ENCODE measurements around the gene PRR7.
"Not testable (repeated sequence)": the region's sequence is repeated elsewhere in the genome, so short reads cannot be mapped to it uniquely, and the experiment has no call there.

PRR7 gene, protein sequence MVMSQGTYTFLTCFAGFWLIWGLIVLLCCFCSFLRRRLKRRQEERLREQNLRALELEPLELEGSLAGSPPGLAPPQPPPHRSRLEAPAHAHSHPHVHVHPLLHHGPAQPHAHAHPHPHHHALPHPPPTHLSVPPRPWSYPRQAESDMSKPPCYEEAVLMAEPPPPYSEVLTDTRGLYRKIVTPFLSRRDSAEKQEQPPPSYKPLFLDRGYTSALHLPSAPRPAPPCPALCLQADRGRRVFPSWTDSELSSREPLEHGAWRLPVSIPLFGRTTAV

DNA sequence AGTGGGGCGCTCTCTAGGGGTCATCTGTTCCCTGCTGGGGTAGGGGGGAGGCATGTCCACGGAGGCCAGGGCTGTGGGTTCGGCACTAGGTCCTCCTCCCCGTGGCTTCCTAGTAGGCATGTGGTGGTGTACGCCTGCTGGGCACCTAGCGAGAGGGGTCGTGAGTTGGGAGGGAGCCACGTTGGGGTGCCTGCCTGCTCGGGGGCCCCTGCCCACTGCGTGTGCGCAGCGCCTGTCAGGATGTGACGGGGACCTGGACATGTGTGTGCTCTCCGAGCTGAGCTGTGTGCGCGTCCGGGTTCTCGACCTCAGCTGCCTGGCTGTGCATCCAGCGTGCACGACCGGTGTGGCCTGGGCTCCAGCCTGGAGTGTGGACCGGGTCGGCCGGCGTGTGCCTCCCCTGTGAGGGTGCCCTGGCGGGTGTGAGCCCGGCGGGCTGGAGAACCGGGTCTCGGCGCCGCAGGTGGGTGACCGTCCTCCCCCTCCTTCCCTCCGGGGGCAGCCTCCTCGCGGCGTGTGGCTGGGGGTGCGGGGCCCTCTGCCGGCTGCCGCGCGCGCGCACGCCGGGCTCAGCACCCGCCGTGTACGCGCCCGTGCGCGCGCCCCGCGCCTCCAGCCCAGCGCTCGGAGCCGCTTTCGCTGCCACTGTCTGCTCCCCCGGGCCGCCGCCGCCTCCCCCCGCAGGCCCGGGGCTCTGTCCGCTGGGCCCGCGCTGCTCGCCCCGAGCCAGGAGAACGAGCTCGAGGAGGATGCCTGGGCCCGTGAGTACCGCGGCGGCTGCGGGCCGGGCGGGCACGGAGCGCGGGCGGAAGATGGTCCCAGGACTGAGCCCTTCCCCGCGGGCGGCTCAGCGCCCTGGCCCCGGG is at the start of gene PRR7:
Gene PRR7 (plus strand): TSS at position 615 of the 866 bp plus-strand sequence. CDS start 8,254 bp downstream, outside the sequence.
- peak; percentile 67 for DNase-seq

DNA sequence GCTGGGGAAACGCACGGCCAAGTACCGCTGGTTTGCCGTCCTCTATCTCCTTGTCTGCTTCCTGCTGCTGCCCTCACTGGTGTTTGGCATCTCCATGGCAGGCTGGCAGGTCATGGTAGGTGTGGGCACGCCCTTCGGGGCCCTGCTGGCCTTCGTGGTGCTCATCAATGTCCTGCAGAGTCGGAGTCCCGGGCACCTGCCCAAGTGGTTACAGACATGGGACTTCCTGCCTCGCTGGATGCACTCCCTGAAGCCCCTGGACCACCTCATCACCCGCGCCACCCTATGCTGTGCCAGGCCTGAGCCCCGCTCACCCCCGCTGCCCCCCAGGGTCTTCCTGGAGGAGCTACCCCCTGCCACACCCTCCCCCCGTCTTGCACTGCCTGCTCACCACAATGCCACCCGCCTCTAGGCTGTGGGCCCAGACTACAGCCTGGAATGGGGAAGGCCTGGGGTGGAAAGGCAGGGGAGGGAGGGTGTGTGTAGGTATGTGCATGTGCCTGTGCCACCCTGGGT is 48.7 kb upstream of the PRR7 start:
- DNase-seq, result no peak

DNA sequence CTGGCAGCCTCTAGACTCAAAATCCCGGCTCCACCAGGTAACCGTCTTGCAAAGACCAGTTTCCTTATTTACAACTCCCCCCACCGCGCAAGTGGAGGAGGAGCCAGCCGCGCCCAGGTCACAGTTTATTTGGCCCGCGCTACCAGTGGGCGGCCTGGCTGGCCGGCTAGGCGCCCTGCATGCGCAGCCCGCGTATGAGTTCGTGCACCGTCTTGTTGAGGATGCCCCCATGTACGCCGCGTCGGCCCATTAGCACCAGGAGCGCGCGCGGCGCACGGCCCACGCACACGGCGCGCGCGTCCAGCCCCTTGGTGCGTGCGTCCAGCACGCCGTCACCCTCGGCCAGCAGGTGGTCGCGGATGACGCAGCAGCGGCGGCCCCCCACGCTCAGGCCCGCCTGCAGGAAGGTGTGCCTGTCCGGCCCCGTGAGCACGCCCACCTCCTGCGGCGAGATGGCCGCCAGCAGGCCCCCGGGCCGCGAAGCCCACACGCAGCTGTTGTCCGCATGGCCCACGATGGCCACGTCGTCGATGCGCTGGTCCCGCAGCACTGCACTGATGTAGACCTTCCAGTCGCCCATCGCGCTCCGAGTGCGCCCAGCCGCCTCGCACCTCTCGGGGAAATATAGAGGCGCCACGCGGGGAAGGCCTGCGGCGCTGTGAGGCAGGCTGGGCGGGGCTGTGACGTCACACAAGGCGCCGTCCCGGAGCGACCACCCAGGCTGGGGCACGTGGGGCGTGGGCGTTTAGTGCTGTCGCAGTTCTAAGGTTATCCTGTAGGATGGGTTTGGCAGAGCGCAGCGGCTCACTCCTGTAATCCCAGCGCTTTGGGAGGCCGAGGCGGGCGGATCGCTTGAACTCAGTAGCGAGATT is 46.4 kb upstream of the PRR7 start, which contains the start of gene PFN3:
Gene PFN3 (minus strand): TSS at position 665 of the 872 bp plus-strand sequence. CDS start 85 bp downstream, at position 580.
- DNase-seq, result no peak

DNA sequence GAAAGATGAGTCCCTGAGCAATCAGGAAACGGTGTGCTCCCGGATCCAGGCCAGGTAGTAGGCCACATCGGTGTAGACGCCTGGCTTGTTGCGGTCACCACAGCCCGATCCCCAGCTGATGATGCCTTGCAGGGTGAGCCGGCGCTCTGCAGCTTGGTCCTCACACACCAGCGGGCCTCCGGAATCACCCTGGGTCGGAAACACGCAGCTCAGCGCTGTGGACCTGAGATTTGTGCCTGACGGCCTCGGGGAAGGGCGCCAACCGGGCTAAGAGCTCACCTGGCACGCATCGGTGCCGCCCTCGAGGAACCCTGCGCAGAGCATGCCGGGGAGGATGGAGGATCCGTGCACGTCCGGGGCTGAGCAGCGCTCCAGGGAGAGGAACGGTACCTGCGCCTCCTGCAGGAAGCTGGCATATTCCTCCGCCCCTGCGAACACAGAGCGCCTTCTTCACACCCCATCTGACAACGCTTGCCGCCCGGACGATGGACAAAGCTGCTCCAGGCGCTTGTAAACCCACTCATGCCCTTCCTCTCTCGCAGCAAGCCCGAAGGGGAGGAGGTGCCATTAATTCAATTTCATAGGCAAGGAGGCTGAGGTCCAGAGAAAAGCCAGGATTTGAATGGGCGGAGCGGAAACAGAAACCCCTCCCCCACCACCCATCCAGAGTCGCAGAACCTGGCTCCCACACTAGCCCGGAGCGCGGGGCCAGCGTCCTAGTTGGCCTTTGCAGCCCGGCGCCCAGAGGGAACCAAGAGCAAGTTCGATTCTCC is 44.2 kb upstream of the PRR7 start:
- DNase-seq, result peak; percentile 65

DNA sequence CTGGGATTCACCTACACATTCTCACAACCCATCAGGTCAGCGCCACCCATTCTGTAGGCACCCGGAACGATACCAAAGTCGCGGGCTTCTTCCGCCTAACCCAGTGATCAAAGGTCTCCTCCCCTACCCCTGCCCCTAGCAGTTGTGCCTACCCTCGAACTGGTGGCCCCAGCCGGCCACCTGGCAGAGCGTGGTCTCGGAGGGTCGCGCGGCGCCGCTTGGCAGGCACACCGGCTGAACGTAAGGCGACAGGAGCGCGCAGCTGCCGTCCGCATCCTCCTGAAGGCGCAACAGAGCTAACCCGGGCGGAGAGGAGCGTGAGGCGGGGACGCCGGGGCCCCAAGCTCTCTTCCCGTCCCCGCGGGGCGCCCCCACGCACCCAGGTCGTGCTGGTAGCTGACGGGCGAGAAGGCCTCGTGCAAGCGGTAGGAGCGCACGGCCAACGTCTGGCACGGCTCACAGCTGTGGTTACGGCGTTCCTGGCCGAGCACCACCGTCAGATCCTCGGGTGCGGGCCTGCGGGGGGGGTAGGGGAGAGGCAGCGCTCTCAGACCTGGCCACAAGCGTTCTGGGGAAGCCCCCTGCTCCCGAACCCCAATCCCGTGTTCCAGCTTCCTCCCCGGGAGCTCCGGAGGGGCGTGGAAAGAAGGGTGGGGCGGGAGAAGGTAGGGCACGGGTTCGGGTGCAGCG is 43.4 kb upstream of the PRR7 start:
- peak; percentile 44 for DNase-seq

DNA sequence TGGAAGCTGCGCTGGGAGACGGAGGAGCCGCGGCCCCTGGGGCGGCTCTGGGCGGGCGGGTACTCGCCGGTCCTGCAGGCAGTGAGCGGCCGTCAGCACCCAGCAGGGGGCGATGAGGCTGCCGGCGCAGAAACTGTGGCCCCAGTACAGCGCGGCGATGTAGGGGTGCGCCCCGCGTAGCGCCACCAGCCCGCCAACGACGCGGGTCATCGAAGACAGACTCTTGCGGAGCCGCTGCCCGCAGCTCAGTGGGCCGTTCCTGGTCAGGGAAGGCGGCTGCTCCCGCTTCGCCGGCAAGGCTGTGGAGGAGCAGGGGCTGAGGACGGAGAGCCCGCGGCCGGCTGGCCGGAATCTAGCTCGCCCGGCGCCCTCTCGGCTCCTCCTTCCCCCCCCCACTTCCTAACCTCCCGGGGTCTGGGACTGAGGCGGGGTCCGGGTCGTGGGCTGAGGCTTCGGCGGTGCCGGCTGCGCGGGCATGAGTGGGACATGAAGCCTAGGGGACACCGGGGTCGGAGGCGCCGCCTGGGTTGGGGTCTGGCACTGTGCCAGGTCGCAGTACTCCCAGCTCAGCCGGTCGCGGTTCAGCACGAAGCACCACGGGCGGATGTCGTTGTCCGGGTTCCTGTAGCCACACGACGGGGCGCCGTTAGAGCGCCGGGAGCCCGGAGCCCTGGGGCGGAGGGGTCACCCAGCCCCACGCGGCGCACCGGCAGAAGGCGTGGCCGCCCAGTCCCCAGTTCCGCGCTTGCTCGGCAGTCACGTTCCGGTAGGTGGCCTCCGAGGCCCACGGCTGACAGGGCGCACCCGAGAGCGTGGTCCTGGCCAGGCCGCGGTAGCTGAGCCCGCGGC is 42.6 kb upstream of the PRR7 start:
- peak; percentile 79 for DNase-seq

DNA sequence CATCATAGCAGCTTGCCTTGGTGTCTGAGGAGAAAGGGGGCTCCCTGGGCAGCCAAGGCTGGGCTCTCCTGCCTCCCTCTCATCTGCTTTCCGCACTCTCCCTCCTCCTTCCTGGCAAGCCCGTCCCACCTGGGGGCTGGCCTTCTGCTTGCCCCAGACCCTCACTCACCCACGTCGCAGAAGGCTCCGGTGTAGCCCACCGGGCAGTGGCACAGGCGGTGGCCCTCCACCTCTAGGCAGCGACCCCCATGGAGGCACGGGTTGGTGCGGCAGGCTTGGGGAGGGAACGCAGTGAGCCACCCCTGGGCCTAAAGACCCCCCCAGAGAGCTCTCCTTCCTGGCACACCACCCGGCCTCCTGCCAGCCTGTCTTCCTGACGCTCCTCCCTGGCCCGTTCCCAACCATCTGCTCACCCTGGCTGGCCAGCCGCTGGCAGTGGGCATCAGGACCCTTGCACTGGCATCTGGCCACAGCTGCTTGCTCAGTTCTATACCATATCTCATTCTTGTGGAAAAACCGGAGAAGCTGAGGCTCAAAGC is 41.9 kb upstream of the PRR7 start:
- no peak for DNase-seq

DNA sequence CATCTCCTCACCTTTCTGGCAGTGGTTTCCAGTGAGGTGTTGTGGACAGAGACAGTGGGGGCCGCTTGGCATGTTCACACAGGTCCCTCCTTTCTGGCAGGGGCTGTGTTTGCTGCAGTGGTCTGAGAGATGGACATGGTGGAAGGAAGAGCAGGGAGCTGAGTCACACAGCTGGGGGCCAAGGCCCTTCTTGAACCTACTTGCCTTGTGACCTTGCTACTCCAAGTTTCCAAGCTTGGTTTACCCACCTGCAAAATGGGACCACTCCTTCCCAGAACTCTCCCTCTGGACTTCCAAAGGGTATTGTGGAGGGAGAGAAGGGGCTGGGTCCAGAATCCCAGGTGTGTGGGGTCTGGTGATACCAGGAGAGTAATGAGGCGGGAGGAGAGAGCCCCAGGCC is 41.3 kb upstream of the PRR7 start:
- no peak for DNase-seq

DNA sequence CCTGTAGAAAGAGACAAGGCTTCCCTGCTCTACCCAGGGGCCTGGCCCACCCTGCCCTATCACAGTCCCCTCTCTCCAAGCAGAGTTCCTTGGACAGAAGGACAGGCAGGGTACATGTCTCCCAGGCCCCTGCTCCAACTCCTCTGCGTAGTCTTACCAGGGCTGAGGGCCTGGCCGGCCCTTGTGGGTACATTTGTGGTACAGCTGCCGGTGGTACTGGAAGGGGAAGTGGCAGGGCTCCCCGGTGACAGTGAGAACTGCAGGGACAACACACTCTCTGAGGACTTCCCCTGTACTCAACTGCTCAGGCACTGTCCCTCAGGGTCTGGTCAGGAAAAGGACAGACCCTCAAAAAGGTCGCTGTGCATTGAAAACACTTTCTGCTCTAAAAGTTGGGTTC is 40.8 kb upstream of the PRR7 start:
- no peak for DNase-seq

DNA sequence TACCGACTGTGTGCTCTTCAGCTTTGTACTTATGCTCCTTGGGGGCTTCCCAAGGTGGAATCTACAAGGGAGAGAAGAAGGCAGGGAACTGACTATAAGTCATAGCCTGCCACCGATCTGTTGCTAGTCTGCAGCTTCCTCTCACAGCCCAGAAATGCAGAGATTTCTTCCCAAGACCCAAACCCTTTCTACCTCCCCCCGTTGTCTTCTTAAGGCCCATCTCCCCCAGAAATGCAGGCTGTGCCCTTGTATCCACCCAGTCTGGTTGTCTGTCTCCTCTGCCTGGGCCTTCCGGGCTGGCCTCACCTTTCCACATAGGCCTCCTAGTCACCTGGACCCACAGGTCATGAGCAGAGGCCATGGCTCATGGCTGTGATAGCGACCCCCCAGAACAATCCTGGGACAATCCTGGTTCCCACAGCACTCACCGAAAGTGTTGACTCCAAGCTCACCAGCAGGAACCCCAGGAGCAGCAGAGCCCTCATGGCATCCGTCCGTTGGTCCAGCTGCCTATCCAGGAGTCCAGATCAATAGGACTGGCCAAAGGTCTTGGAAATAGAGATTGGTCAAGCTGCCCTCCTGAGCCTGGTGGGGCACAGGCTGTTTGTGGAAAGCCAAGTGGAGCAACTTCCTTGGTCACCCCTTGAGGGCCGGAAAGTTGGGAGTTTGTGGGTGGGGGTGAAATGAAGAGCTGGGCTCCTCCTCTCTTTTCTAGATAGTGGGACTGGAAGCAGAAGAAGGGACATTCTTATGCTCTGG is 37.4 kb upstream of the PRR7 start, which contains the start of gene F12:
Gene F12 (minus strand): TSS at position 522 of the 759 bp plus-strand sequence. CDS start 37 bp downstream, at position 485.
- DNase-seq, result no peak

DNA sequence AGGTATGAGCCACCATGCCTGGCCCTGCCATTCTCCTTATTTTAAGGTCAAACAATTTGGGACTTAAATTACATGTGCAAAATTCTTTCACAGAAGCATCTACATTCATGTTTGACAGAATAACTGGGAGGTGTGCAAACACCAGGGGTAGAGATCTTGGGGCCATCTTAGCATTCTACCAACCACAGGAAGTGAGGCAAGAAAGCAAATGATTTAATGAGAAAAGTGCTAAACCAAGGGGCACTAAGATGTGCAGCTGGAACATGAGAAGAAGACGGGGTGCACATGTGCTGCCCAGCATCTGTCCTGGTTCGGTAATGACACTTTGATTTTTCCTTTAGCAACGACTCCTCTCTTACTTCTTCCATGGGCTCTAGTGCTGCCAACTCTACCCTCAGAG is 36.0 kb upstream of the PRR7 start:
- DNase-seq, result no peak

DNA sequence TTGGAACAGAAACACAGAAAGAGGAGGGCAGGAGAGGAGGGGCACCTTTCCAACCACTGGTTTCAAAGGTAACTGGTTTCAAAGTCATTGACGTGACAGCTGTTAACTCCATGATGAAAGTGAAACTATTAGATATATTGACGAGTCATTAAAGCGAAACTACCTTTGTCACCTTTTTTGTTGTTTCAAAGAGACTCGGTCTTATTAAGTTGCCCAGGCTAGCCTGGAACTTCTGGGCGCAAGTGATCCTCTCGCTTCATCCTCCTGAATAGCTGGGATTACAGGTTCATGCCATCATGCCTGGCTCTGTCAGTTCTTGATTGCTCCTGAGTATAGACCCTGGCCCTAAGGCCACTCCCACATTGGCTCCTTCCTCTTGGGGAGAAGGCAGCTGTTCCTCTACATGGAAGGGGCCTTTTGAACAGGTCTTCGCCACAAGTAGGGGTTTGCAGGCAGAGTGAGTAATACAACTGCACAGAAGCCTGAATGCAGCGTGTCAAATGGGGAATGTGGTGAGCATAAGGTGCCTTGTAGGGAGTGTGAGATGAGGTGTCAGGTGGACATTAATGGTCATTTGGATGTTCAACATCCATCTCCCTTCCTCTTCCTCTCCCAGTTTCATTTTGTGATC is 33.9 kb upstream of the PRR7 start:
- no peak for DNase-seq

DNA sequence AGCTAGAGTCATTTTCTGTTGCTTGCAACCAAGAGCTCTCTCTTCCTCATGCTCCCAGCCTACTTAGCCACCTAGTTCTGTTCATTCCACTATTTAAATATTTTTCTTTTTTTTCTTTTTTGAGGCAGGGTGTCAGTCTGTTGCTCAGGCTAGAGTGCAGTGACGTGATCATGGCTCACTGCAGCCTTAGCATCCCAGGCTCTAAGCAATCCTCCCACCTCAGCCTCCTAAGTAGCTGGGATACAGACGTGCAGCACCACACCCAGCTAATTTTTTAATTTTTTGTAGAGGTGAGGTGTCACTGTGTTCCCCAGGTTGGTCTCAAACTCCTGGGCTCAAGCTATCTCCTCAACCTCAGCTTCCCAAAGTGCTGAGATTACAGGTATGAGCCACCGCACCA is 32.1 kb upstream of the PRR7 start:
- no peak for DNase-seq

DNA sequence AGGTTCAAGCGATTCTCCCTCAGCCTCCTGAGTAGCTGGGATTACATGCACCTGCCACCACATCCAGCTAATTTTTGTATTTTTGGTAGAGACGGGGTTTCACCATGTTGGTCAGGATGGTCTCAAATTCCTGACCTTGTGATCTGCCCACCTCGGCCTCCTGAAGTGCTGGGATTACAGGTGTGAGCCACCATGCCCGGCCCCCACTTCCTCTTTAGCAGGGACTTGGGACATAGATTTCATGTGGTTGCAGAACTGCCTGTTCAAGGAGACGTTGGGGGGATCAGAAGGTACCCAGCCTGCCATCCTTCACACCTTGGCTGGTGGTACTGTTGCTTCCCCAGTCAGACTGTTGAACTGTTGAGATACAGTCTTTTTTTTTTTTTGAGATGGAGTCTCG is 29.5 kb upstream of the PRR7 start:
- DNase-seq, result not testable (repeated sequence)

DNA sequence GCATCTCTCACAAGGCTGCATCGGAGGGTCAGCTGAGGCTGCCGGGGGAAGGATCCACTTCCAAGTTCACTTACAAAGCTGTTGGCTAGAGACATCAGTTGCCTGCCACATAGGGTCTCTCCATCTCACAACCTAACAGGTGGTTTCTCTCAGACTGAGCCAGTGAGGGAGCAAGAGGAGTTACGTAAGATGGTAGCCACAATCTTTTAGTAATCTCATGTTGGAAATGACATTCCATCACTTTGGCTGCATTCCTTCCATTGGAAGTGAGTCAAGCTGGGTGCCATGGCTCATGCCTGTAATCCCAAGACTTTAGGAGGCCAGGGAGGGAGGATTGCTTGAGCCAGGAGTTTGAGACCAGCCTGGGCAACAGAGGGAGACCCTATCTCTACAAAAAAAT is 27.6 kb upstream of the PRR7 start:
- no peak for DNase-seq

DNA sequence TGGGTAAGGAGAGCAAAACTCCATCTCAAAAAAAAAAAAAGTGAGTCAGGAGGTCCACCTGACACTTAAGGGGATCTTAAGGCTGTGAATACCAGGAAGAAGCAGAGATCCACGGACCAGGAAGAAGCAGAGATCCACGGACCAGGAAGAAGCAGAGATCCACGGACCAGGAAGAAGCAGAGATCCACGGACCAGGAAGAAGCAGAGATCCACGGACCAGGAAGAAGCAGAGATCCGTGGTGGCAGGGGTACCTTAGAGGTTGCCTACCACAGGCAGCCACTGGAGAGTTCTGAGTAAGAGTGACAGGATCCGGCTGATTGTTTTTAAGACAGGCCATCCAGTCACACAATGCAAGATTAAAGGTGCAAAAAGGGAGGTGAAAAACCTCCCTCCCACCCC is 26.1 kb upstream of the PRR7 start:
- DNase-seq, result not testable (repeated sequence)

DNA sequence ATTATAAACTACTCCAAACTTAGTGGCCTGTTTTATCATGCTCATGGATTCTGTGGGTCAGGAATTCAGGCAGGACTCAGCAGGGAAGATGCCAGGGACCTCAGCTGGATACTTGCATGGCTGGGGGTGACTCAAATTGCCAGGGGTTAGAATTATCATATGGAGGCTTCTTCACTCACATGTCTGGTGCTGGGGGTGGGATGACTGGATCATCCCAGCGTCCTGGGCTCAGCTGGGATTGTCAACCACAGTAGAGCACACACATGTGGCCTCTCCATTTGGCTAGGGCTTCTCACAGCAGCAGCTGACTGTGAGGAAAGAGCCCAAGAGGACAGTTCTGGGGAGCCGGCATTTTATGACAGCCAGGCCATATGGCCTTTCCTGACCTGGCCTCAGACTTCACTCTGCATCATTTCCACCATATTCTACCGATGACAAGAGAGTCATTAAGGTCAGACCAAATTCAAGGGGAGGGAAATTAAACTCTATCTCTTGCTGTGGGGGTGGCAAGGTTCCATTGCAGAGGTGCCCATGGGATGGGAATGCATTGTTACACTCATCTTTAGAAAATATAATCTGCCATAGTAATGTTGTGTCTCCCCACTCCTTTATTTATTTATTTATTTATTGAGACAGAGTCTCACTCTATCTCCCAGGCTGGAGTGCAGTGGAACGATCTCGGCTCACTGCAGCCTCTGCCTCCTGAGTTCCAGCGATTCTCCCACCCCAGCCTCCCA is 25.4 kb upstream of the PRR7 start:
- DNase-seq, result no peak

DNA sequence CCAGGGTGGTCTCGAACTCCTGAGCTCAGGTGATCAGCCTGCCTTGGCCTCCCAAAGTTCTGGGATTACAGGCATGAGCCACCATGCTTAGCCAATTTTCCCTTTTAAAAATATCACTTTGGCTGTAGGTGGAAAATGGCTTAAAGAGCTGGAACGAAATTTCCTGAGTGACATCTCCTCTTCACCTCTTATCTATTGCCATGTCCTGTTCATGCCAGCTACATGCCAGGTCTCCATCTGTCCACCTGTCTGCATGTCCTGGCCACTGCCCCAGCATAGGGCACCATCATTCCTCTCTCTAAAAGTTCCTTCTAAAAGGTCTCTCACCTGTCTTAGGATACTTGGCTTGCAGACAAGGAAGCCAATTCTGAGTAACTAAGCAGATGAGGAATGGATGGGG is 22.9 kb upstream of the PRR7 start:
- no peak for DNase-seq
